Temporal lobe (tissue), 2 donors: ENCODE measurements around the gene CDC42EP1. TPM values are rescaled to one million over a fixed set of nuclear protein-coding genes. Genes with fewer than 3 reads are reported as not detected.

Experiments
- small RNA-seq: library from RNA; depleted of rRNA; stranded (forward); fragments of <200 nt; gene quantifications from one replicate; pipeline ENCODE3, GENCODE V24; 2014; ENCODE audit warnings: low replicate concordance
- total RNA-seq: library from RNA; depleted of rRNA; stranded (reverse); fragments of >200 nt; gene quantifications from one replicate; pipeline ENCODE4 v1.2.3, GENCODE V29; 2014

The CDC42EP1 gene
- total RNA-seq, 1 donor from 2014 or later: 3.4 TPM

Small RNA genes lying within 50 kb of the gene (small RNA-seq; reads per million reads assigned to genes)
- not detected for gene RF00017

Other genes with a start within 250 kb of the CDC42EP1 start
- gene ELFN2, start 133.0 kb upstream of the CDC42EP1 start, total RNA-seq: 21.6 TPM
- 1.5 TPM for gene MFNG, start 74.1 kb upstream of the CDC42EP1 start, total RNA-seq
- 4.7 TPM for gene CARD10, start 41.1 kb upstream of the CDC42EP1 start, total RNA-seq
- gene LGALS2, start 19.6 kb downstream of the CDC42EP1 start, total RNA-seq: not detected
- gene GGA1, start 48.4 kb downstream of the CDC42EP1 start, total RNA-seq: 27.5 TPM
- gene SH3BP1, start 79.2 kb downstream of the CDC42EP1 start, total RNA-seq: 0.49 TPM
- gene PDXP, start 98.2 kb downstream of the CDC42EP1 start, total RNA-seq: 36.1 TPM
- 70.3 TPM for gene LGALS1, start 115.2 kb downstream of the CDC42EP1 start, total RNA-seq
- 14.8 TPM for gene NOL12, start 125.9 kb downstream of the CDC42EP1 start, total RNA-seq
- 22.6 TPM for gene TRIOBP, start 136.6 kb downstream of the CDC42EP1 start, total RNA-seq
- gene GCAT, start 247.5 kb downstream of the CDC42EP1 start, total RNA-seq: 4.7 TPM